Astrocyte (in vitro differentiated cells and primary cell): ENCODE data around the gene AUTS2. TPM values are rescaled to one million over a fixed set of nuclear protein-coding genes. Genes with fewer than 3 reads are reported as not detected.

Source experiments
- DNase-seq: peaks from one replicate; pipeline ENCODE4 v3.0.0-alpha.2; 2010; ENCODE audit warnings: low read depth
- FAIRE-seq: peaks from 2 replicates; lab custom pipeline; 2011; peaks lifted over from hg19 to GRCh38; lab: Jason Lieb, UNC
- H2AFZ ChIP-seq: 2 replicates; pipeline ENCODE4 v1.6.0; 2012; ENCODE audit warnings: low read depth, low read length, inconsistent platforms
- H3K27ac ChIP-seq: 2 replicates; pipeline ENCODE4 v1.5.1; 2011; ENCODE audit warnings: low read depth, low read length, inconsistent platforms
- H3K27me3 ChIP-seq: 2 replicates; pipeline ENCODE4 v1.6.0; 2011; ENCODE audit warnings: low read length, inconsistent platforms; ENCODE audit not compliant: insufficient read depth
- H3K36me3 ChIP-seq: 2 replicates; pipeline ENCODE4 v1.5.1; 2011; ENCODE audit warnings: low read length, inconsistent platforms; ENCODE audit not compliant: insufficient read depth
- H3K4me1 ChIP-seq: 2 replicates; pipeline ENCODE4 v1.5.1; 2011; ENCODE audit warnings: low read length, inconsistent platforms; ENCODE audit not compliant: insufficient read depth
- H3K4me2 ChIP-seq: 2 replicates; pipeline ENCODE4 v1.6.0; 2012; ENCODE audit warnings: low read length, inconsistent platforms
- H3K4me3 ChIP-seq: 2 replicates; pipeline ENCODE4 v1.5.1; 2011; ENCODE audit warnings: low read depth, mild to moderate bottlenecking, low read length, inconsistent platforms; ENCODE audit not compliant: insufficient read depth
- H3K79me2 ChIP-seq: 2 replicates; pipeline ENCODE4 v1.6.0; 2012; ENCODE audit warnings: mild to moderate bottlenecking, low read length, inconsistent platforms; ENCODE audit not compliant: insufficient read depth
- H3K9ac ChIP-seq: 2 replicates; pipeline ENCODE4 v1.6.0; 2012; ENCODE audit warnings: mild to moderate bottlenecking, low read length, inconsistent platforms
- H3K9me3 ChIP-seq: 2 replicates; pipeline ENCODE4 v1.5.1; 2012; ENCODE audit warnings: low read depth, mild to moderate bottlenecking, low read length, inconsistent platforms; ENCODE audit not compliant: insufficient read depth
- H4K20me1 ChIP-seq: 2 replicates; pipeline ENCODE4 v1.6.0; 2012; ENCODE audit warnings: low read length, inconsistent platforms; ENCODE audit not compliant: insufficient read depth
- H3K27ac Mint-ChIP-seq: one replicate; pipeline ENCODE4 v1.8.0; 2021; ENCODE audit warnings: mild to moderate bottlenecking, mixed read lengths; ENCODE audit not compliant: unreplicated experiment
- H3K27me3 Mint-ChIP-seq: one replicate; pipeline ENCODE4 v1.8.0; 2021; ENCODE audit warnings: low read depth, mixed read lengths; ENCODE audit not compliant: unreplicated experiment
- H3K36me3 Mint-ChIP-seq: one replicate; pipeline ENCODE4 v1.8.0; 2021; ENCODE audit warnings: low read depth, mixed read lengths; ENCODE audit not compliant: unreplicated experiment
- H3K4me1 Mint-ChIP-seq: one replicate; pipeline ENCODE4 v1.8.0; 2021; ENCODE audit warnings: low read depth, mixed read lengths; ENCODE audit not compliant: unreplicated experiment
- H3K4me3 Mint-ChIP-seq: one replicate; pipeline ENCODE4 v1.8.0; 2021; ENCODE audit warnings: mild to moderate bottlenecking, moderate library complexity, mixed read lengths; ENCODE audit not compliant: unreplicated experiment
- H3K9me3 Mint-ChIP-seq: one replicate; pipeline ENCODE4 v1.8.0; 2021; ENCODE audit warnings: mild to moderate bottlenecking, mixed read lengths; ENCODE audit not compliant: unreplicated experiment
- EZH2 ChIP-seq: IDR thresholded peaks from 2 replicates; pipeline ENCODE4 v1.6.1; 2012; ENCODE audit warnings: mild to moderate bottlenecking, low read length, inconsistent platforms; ENCODE audit not compliant: insufficient read depth
- total RNA-seq: library from RNA; stranded (reverse); gene quantifications from 2 replicates; pipeline ENCODE4 v1.2.1, GENCODE V29; 2021
- TF ChIP-seq, protein P1 (sequence below): IDR thresholded peaks from 2 replicates; pipeline ENCODE4 v1.5.1; 2011; ENCODE audit warnings: low read depth, mild to moderate bottlenecking, inconsistent platforms, low read length, moderate library complexity; ENCODE audit not compliant: insufficient read depth

AUTS2 gene
- total RNA-seq, 1 donor from 2014 or later, result 73.2 TPM

DNA sequence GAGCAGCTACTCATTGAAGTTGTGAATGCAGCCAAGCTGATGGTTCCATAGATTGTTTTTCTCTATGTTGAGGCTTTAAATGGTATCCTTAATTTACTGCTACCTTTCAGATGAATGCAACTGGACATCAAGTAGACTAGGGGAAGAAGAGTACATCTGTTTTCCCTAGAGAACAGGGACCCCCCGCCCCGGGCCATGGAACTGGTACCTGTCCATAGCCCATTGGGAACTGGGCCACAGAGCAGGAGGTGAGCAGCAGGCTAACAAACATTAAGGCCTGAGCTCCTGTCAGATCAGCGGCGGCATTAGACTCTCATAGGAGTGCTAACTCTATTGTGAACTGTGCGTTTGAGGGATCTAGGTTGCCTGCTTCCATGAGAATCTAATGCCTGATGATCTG lies 391.3 kb downstream of the AUTS2 start:
- H3K36me3 ChIP-seq, result no peaks in the 10 kb centered on the region
- Mint-ChIP-seq H3K9me3 (no peaks in the 10 kb centered on the region), H3K4me3 (no peak overlapping the region), H3K27me3 (no peaks in the 10 kb centered on the region), H3K27ac (no peak overlapping the region), H3K36me3 (no peaks in the 10 kb centered on the region), H3K4me1 (peaks cover 2% of the 10 kb centered on the region)
- DNase-seq (no peak), FAIRE-seq (no peak)
- H3K9me3 ChIP-seq, result no peaks in the 10 kb centered on the region
- H4K20me1 ChIP-seq, result peaks cover 30% of the 10 kb centered on the region
- H3K27ac ChIP-seq, result no peak overlapping the region
- H3K4me2 ChIP-seq, result no peak overlapping the region
- no peaks in the 10 kb centered on the region for H3K27me3 ChIP-seq
- no peaks in the 10 kb centered on the region for H3K79me2 ChIP-seq
- H3K4me3 ChIP-seq, result no peak overlapping the region
- H2AFZ ChIP-seq, result no peak overlapping the region
- no peaks in the 10 kb centered on the region for H3K4me1 ChIP-seq
- H3K9ac ChIP-seq, result no peak overlapping the region
- no peak for TF ChIP-seq EZH2
- TF ChIP-seq, protein P1, sequence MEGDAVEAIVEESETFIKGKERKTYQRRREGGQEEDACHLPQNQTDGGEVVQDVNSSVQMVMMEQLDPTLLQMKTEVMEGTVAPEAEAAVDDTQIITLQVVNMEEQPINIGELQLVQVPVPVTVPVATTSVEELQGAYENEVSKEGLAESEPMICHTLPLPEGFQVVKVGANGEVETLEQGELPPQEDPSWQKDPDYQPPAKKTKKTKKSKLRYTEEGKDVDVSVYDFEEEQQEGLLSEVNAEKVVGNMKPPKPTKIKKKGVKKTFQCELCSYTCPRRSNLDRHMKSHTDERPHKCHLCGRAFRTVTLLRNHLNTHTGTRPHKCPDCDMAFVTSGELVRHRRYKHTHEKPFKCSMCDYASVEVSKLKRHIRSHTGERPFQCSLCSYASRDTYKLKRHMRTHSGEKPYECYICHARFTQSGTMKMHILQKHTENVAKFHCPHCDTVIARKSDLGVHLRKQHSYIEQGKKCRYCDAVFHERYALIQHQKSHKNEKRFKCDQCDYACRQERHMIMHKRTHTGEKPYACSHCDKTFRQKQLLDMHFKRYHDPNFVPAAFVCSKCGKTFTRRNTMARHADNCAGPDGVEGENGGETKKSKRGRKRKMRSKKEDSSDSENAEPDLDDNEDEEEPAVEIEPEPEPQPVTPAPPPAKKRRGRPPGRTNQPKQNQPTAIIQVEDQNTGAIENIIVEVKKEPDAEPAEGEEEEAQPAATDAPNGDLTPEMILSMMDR, result no peak

GRCh38 chr7:69992938-69993337 lies 394.7 kb downstream of the AUTS2 start:
- Mint-ChIP-seq H3K4me3 (no peak overlapping the region), H3K4me1 (no peaks in the 10 kb centered on the region), H3K27me3 (no peaks in the 10 kb centered on the region), H3K27ac (no peak overlapping the region), H3K36me3 (no peaks in the 10 kb centered on the region), H3K9me3 (no peaks in the 10 kb centered on the region)
- Histone ChIP-seq H3K27me3 (no peaks in the 10 kb centered on the region), H3K9me3 (no peaks in the 10 kb centered on the region), H3K4me2 (no peak overlapping the region), H3K4me1 (no peaks in the 10 kb centered on the region), H2AFZ (no peak overlapping the region), H3K79me2 (no peaks in the 10 kb centered on the region), H4K20me1 (peaks cover 42% of the 10 kb centered on the region), H3K36me3 (no peaks in the 10 kb centered on the region), H3K4me3 (no peak overlapping the region), H3K9ac (no peak overlapping the region), H3K27ac (no peak overlapping the region)
- FAIRE-seq (no peak), DNase-seq (no peak)
- TF ChIP-seq, protein P1, result no peak
- no peak for TF ChIP-seq EZH2

- Histone ChIP-seq H3K4me3 (no peak overlapping the region), H3K36me3 (no peaks in the 10 kb centered on the region), H3K4me2 (no peak overlapping the region), H4K20me1 (peaks cover 42% of the 10 kb centered on the region), H3K79me2 (no peaks in the 10 kb centered on the region), H2AFZ (no peak overlapping the region), H3K4me1 (no peaks in the 10 kb centered on the region), H3K27ac (no peak overlapping the region), H3K9ac (no peak overlapping the region), H3K9me3 (no peaks in the 10 kb centered on the region), H3K27me3 (no peaks in the 10 kb centered on the region)
- no peaks in the 10 kb centered on the region for H3K36me3 Mint-ChIP-seq
- H3K4me3 Mint-ChIP-seq, result no peak overlapping the region
- H3K4me1 Mint-ChIP-seq, result no peaks in the 10 kb centered on the region
- TF ChIP-seq, protein P1, result no peak
- no peak for TF ChIP-seq EZH2
- DNase-seq (peak; percentile 23), FAIRE-seq (peak; percentile 54)
- H3K27ac Mint-ChIP-seq, result no peak overlapping the region
- H3K9me3 Mint-ChIP-seq, result no peaks in the 10 kb centered on the region
- no peaks in the 10 kb centered on the region for H3K27me3 Mint-ChIP-seq
Observed at GRCh38 chr7:69994218-69994617, 395.9 kb downstream of the AUTS2 start.
